Fibroblast of villous mesenchyme (primary cell): ENCODE data around the gene LRRC27. TPM values are rescaled to one million over a fixed set of nuclear protein-coding genes. Genes with fewer than 3 reads are reported as not detected.

ENCODE experiments used
- DNase-seq: peaks from one replicate; pipeline ENCODE4 v3.0.0-alpha.2; 2010; ENCODE audit warnings: low read depth
- H3K4me3 ChIP-seq: 2 replicates; pipeline ENCODE4 v1.5.1; 2011; ENCODE audit warnings: low read depth, mild to moderate bottlenecking, low read length
- total RNA-seq: library from RNA; depleted of rRNA; stranded (reverse); fragments of >200 nt; gene quantifications from 2 replicates; pipeline ENCODE4 v1.2.3, GENCODE V29; 2012
- TF ChIP-seq, protein P1 (sequence below): IDR thresholded peaks from 2 replicates; pipeline ENCODE4 v1.5.1; 2012; ENCODE audit warnings: low read depth, mild to moderate bottlenecking, low read length; ENCODE audit not compliant: insufficient read depth

LRRC27 gene
- total RNA-seq, 1 donor: 6.0 TPM

DNA sequence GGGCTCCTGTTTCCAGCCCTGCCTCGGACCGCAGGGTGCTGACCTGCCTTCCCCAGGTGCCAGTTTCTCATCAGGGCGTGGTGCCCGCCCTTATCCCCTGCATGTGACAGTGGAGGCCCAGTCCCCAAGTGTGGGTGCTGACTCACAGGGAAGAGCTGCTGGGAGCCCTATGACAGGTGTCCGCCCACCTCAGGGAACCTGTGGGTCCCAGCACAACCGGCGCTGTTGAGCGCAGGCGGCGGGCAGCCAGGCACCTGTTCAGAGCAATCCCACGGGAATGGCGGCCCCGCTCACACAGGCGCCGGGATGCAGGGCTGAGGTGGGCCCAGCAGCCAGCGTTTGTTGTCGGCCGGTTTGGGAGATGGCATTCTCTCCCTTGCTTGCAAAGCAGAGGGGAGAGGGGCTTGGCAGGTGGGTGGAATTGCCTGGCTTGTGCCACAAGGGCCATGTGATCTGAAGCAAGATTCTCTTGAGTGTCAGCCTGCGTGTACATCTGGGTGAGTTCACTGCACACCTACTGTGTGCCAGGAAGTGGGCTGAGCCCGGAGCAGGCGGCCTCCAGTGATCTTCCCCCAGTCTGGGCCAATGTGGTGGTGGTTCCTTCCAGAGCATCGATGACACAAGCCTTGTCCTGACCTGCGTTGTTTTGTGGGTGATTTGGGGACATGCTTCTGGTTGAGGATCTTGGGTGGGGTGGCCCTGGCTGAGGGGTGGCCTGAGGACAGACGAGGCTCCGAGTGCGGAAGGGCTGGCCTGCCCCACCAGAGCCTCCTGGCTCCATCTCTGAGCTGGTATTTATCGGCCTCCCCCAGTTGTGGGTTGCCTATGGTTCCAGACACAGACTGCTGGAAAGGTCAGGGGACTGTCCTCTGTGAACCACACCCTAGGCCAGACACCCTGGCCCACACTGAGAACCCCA is 67.4 kb downstream of the LRRC27 start:
- H3K4me3 ChIP-seq: no peak overlapping the region
- DNase-seq: no peak
- TF ChIP-seq, protein P1, sequence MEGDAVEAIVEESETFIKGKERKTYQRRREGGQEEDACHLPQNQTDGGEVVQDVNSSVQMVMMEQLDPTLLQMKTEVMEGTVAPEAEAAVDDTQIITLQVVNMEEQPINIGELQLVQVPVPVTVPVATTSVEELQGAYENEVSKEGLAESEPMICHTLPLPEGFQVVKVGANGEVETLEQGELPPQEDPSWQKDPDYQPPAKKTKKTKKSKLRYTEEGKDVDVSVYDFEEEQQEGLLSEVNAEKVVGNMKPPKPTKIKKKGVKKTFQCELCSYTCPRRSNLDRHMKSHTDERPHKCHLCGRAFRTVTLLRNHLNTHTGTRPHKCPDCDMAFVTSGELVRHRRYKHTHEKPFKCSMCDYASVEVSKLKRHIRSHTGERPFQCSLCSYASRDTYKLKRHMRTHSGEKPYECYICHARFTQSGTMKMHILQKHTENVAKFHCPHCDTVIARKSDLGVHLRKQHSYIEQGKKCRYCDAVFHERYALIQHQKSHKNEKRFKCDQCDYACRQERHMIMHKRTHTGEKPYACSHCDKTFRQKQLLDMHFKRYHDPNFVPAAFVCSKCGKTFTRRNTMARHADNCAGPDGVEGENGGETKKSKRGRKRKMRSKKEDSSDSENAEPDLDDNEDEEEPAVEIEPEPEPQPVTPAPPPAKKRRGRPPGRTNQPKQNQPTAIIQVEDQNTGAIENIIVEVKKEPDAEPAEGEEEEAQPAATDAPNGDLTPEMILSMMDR: no peak

- TF ChIP-seq, protein P1: no peak
- H3K4me3 ChIP-seq: no peak overlapping the region
- no peak for DNase-seq
These were observed 68.1 kb downstream of the LRRC27 start for GRCh38 chr10:132400041-132400546.

DNA sequence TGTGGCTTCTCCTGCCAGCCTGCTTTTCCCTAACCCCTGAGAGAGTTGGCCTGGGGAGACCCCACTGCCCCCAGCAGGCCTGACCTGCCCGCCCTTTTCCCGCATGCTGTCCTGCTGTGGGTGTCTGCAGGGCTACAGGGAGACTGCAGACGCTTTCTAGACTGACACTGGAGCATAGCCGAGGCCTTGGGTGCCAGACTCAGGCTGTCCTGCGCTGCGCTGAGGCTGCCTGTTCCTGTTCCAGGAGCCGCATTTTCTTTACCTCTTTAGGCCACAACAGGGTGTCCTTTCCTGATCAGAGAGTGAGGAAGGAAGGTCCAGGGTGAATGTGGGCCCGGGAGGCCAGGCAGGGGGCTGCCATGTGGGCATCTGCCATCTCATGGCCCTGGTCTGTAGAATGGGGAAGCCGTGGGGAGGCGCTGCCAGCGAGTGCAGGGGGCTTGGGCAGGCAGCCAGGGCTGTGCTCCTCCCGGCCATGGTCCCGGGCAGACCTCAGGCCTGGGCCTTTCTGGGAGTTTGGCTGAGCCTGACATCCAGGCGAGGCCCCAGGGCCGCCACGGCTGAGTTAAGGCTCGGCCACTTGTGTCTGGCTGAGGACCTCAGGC is 68.7 kb downstream of the LRRC27 start:
- TF ChIP-seq, protein P1: no peak
- no peak for DNase-seq
- no peak overlapping the region for H3K4me3 ChIP-seq

- no peak overlapping the region for H3K4me3 ChIP-seq
These were observed 69.6 kb downstream of the LRRC27 start for GRCh38 chr10:132401401-132402118.

GRCh38 chr10:132402781-132403241 is 70.8 kb downstream of the LRRC27 start:
- DNase-seq: no peak
- H3K4me3 ChIP-seq: no peak overlapping the region
- TF ChIP-seq, protein P1: no peak

More at GRCh38 chr10:132401401-132402118, 69.6 kb downstream of the LRRC27 start:
- DNase-seq: no peak
- TF ChIP-seq, protein P1: no peak

- no peak for DNase-seq
- no peak overlapping the region for H3K4me3 ChIP-seq
- TF ChIP-seq, protein P1: no peak
These were observed 71.6 kb downstream of the LRRC27 start for GRCh38 chr10:132403511-132404168.
